GM06990 (cell line): ENCODE data around the gene AGXT2.

Experiments used
- DNase-seq: peaks from one replicate; pipeline ENCODE4 v3.0.0-alpha.2; 2011; ENCODE audit not compliant: insufficient read length; ENCODE audit errors: extremely low read depth
- H3K27me3 ChIP-seq: replicated peaks from 2 replicates; pipeline ENCODE4 v1.6.0; 2011; ENCODE audit warnings: low read length; ENCODE audit not compliant: control insufficient read depth, insufficient read depth
- H3K36me3 ChIP-seq: 2 replicates; pipeline ENCODE4 v1.5.1; 2011; ENCODE audit warnings: low read length; ENCODE audit not compliant: control insufficient read depth, insufficient read depth
- H3K4me3 ChIP-seq: replicated peaks from 2 replicates; pipeline ENCODE4 v1.5.1; 2011; ENCODE audit warnings: low read depth, mild to moderate bottlenecking, control low read depth, low read length
- CTCF ChIP-seq: IDR thresholded peaks from 2 replicates; pipeline ENCODE4 v1.5.1; 2011; ENCODE audit warnings: low read length, control low read depth, mild to moderate bottlenecking, inconsistent platforms; ENCODE audit not compliant: insufficient read depth, poor library complexity, severe bottlenecking

The AGXT2 gene

GRCh38 chr5:35004200-35004599, 43.5 kb downstream of the AGXT2 start:
- no peak for DNase-seq
- Histone ChIP-seq H3K36me3 (no peaks in the 10 kb centered on the region), H3K4me3 (no peak overlapping the region), H3K27me3 (no peaks in the 10 kb centered on the region; the same call in 1 of the 2 replicates)
- TF ChIP-seq CTCF: no peak

GRCh38 chr5:35003018-35003957, 44.5 kb downstream of the AGXT2 start:
- Histone ChIP-seq H3K27me3 (no peaks in the 10 kb centered on the region; the same call in 1 of the 2 replicates), H3K36me3 (no peaks in the 10 kb centered on the region), H3K4me3 (no peak overlapping the region)
- peak; percentile 93 for TF ChIP-seq CTCF
- peak; percentile 6 for DNase-seq

DNA sequence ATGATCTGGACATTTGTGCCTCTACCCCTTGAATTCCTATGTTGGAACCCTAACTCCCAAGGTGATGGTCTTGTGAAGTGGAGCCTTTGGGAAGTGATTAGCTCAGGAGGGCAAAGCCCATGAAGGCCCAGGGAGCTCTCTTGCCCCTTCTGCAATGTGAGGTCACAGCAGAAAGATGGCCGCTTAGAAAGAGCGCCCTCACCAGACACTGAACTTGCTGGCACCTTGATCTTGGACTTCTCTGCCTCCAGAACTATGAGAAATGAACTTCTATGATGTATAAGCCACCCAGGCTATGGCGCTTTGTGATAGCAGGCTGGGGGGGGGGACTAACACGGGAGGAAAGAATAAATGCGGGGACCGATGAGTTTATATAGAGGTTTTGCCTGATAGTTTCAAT, 45.3 kb downstream of the AGXT2 start:
- Histone ChIP-seq H3K27me3 (no peaks in the 10 kb centered on the region; the same call in 1 of the 2 replicates), H3K4me3 (no peak overlapping the region), H3K36me3 (no peaks in the 10 kb centered on the region)
- no peak for DNase-seq
- TF ChIP-seq CTCF: peak; percentile 17

DNA sequence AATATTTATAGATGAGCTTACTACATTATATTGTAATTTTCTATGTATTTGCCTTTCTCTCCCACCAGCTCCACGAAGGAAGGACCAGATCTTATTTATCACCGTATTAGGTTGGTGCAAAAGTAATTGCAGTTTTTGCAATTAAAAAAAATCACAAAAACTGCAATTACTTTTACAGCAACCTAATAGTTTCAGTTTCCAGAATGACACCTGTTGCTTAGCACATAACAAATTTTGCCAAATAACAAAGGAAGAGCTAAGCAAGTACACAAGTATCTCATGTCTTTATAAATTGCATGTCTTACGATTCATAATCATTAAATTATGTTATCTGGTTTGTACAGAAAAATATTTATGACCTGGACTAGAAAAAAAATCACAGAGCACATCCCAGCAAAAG, 45.9 kb downstream of the AGXT2 start:
- no peaks in the 10 kb centered on the region; the same call in 1 of the 2 replicates for H3K27me3 ChIP-seq
- no peak overlapping the region for H3K4me3 ChIP-seq
- no peak for TF ChIP-seq CTCF
- DNase-seq: no peak
- H3K36me3 ChIP-seq: no peaks in the 10 kb centered on the region

- Histone ChIP-seq H3K36me3 (no peaks in the 10 kb centered on the region), H3K27me3 (no peaks in the 10 kb centered on the region), H3K4me3 (no peak overlapping the region)
- DNase-seq: no peak
- no peak for TF ChIP-seq CTCF
These were observed 49.5 kb downstream of the AGXT2 start for GRCh38 chr5:34998058-34998789.
